ENCODE results near the gene IQCE. TPM values are rescaled to one million over a fixed set of nuclear protein-coding genes. Genes with fewer than 3 reads are reported as not detected.

Gene IQCE
- total and polyA plus RNA-seq, 2 experiments from 2014 or later = 18.0 to 41.4 TPM

DNA sequence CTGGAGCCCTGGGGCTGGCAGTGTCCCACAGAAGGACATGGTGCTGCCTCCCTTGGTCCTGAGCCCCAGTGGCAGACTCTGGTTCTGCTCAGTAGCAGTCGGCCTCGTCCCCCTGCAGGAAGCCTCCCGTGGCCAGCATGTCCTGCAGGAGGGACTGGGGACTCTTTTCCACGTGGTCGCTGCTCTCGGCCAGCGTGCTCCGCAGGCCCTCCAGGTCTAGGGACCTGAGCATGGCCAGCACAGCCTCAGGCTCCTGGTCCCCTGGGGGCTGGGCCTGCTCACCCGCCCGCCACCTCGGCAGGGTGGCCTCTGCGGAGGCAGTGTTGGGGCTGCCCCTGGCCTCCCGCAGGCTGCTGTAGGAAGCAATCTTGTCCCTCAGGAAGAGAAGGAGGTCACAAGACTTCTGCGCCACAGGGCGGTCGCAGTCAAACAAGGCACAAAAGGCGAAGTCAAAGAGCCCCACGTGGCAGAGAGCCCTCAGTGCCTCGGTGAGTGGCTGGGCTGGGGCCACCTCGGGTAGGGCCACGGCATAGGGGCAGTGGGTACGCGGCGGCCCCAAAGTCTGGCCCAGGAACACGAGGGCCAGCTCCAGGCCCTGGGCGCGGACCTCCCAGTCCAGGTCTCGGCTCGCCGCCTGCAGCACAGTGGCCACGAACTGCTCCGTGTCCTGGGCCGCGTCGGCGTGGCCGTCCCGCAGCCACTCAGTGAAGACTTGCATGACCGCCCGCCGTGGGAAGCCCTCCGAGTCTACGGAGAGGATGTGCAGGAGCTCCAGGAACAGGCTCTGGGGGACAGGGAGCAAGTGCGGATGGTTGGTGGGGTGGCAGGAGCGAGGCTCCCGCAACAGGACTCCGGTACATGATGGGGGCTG lies 20.6 kb upstream of the IQCE start:
- peak overlapping the region; percentile 25 for H3K27ac ChIP-seq
- H3K36me3 ChIP-seq = peaks cover 18% of the 10 kb centered on the region
- DNase-seq (ENCODE audit: low read depth in 1 of 2, low spot score in 1 of 2) = no peak
- TF ChIP-seq, protein P1, sequence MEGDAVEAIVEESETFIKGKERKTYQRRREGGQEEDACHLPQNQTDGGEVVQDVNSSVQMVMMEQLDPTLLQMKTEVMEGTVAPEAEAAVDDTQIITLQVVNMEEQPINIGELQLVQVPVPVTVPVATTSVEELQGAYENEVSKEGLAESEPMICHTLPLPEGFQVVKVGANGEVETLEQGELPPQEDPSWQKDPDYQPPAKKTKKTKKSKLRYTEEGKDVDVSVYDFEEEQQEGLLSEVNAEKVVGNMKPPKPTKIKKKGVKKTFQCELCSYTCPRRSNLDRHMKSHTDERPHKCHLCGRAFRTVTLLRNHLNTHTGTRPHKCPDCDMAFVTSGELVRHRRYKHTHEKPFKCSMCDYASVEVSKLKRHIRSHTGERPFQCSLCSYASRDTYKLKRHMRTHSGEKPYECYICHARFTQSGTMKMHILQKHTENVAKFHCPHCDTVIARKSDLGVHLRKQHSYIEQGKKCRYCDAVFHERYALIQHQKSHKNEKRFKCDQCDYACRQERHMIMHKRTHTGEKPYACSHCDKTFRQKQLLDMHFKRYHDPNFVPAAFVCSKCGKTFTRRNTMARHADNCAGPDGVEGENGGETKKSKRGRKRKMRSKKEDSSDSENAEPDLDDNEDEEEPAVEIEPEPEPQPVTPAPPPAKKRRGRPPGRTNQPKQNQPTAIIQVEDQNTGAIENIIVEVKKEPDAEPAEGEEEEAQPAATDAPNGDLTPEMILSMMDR (IDR thresholded peaks at IDR 0.05; ENCODE audit: low read depth, low read length) = no peak
- H3K27me3 ChIP-seq = no peaks in the 10 kb centered on the region
- no peaks in the 10 kb centered on the region for H3K9me3 ChIP-seq (ENCODE audit: low read depth)
- H3K4me3 ChIP-seq = no peak overlapping the region
- no peaks in the 10 kb centered on the region for H3K4me1 ChIP-seq (ENCODE audit: low read depth)

- peak overlapping the region; percentile 34 for H3K27ac ChIP-seq
- H3K36me3 ChIP-seq = peaks cover 24% of the 10 kb centered on the region
- no peaks in the 10 kb centered on the region for H3K4me1 ChIP-seq (ENCODE audit: low read depth)
- H3K4me3 ChIP-seq = no peak overlapping the region
- H3K27me3 ChIP-seq = no peaks in the 10 kb centered on the region
- TF ChIP-seq, protein P1 (IDR thresholded peaks at IDR 0.05; ENCODE audit: low read depth, low read length) = no peak
- no peak for DNase-seq (ENCODE audit: low read depth in 1 of 2, low spot score in 1 of 2)
- H3K9me3 ChIP-seq (ENCODE audit: low read depth) = no peaks in the 10 kb centered on the region
These were observed 19.5 kb upstream of the IQCE start for GRCh38 chr7:2539031-2539911.

- TF ChIP-seq, protein P1 (IDR thresholded peaks at IDR 0.05; ENCODE audit: low read depth, low read length) = no peak
- H3K4me1 ChIP-seq (ENCODE audit: low read depth) = no peaks in the 10 kb centered on the region
- H3K9me3 ChIP-seq (ENCODE audit: low read depth) = no peaks in the 10 kb centered on the region
- H3K27ac ChIP-seq = no peak overlapping the region
- no peaks in the 10 kb centered on the region for H3K27me3 ChIP-seq
- peaks cover 30% of the 10 kb centered on the region for H3K36me3 ChIP-seq
- DNase-seq (ENCODE audit: low read depth in 1 of 2, low spot score in 1 of 2) = no peak
- H3K4me3 ChIP-seq = no peak overlapping the region
These were observed 18.6 kb upstream of the IQCE start for GRCh38 chr7:2540133-2540532.

DNA sequence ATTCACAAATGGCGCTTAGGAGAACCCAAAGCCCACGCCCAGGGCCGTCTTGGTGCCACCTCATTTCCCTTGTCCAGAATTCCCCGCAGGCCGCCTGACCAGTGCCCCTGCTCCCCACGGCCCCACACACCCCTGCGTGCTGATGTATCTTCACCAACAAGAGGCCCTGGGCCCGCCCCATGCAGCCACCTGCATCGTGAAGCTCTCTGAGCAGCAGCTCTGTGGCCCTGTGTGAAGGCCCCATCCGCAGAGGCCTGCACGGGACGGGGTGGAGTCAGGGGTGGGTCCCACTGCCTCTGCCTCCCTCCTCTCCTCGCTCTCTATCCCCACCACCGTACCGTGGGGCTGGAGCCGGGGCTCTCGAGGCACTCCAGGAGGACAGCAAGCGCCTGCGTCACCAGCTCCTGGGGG lies 18.1 kb upstream of the IQCE start:
- Histone ChIP-seq H3K4me3 (no peak overlapping the region), H3K4me1 (ENCODE audit: low read depth) (no peaks in the 10 kb centered on the region), H3K27ac (no peak overlapping the region), H3K27me3 (no peaks in the 10 kb centered on the region), H3K9me3 (ENCODE audit: low read depth) (no peaks in the 10 kb centered on the region), H3K36me3 (peaks cover 31% of the 10 kb centered on the region)
- TF ChIP-seq, protein P1 (IDR thresholded peaks at IDR 0.05; ENCODE audit: low read depth, low read length) = no peak
- no peak for DNase-seq (ENCODE audit: low read depth in 1 of 2, low spot score in 1 of 2)

- Histone ChIP-seq H3K4me3 (no peak overlapping the region), H3K36me3 (peaks cover 39% of the 10 kb centered on the region), H3K27me3 (no peaks in the 10 kb centered on the region), H3K27ac (no peak overlapping the region), H3K4me1 (ENCODE audit: low read depth) (no peaks in the 10 kb centered on the region), H3K9me3 (ENCODE audit: low read depth) (no peaks in the 10 kb centered on the region)
- no peak for DNase-seq (ENCODE audit: low read depth in 1 of 2, low spot score in 1 of 2)
- TF ChIP-seq, protein P1 (IDR thresholded peaks at IDR 0.05; ENCODE audit: low read depth, low read length) = no peak
These were observed 17.3 kb upstream of the IQCE start for GRCh38 chr7:2541291-2542010.

Measured in cardiac muscle cell (in vitro differentiated cells and primary cell).